ENCODE measurements around the gene M1AP. TPM values are rescaled to one million over a fixed set of nuclear protein-coding genes. Genes with fewer than 3 reads are reported as not detected.

Gene M1AP
- total and polyA plus RNA-seq, 2 of the 4 experiments (the other 2 are of a cell fraction): 0.03 TPM; not detected in 1

- H2BK5ac ChIP-seq (ENCODE audit: low read depth, low read length, poor library complexity, severe bottlenecking): peak overlapping the region; percentile 18
- dilution Hi-C loops (cut with HindIII; ENCODE audit: low sequenced_read_pairs, unreplicated experiment) (no loop called here), in situ Hi-C loops (cut with MboI; ENCODE audit: low sequenced_read_pairs) (loop anchor here (25.0 kb wide), 2 partner anchors 715 to 915 kb away; no protein-coding TSS in a partner anchor), intact Hi-C loops (cut with micrococcal nuclease) (loop anchor here (5.0 to 10.0 kb wide), 2 partner anchors 140 to 368 kb away; no protein-coding TSS in a partner anchor)
- H3K18ac ChIP-seq (ENCODE audit: low read depth, low read length): peak overlapping the region; percentile 90
- no peak overlapping the region for H2AFZ ChIP-seq (replicated peaks; ENCODE audit: low read length, poor library complexity)
- H2BK20ac ChIP-seq (ENCODE audit: low read depth, low read length): peak overlapping the region; percentile 53
- BruUV-seq (replicated peaks): no TSS peak
- no peaks in the 10 kb centered on the region for H3K79me1 ChIP-seq (ENCODE audit: low read depth in 1 of 2, low read length in 2 of 2)
- DNase-seq (peak; percentile 94), ATAC-seq (ENCODE audit: low read depth) (peak; percentile 74)
- H3K9ac ChIP-seq (ENCODE audit: low read depth, low read length): no peak overlapping the region
- H3K4ac ChIP-seq (ENCODE audit: low read depth, low read length): peak overlapping the region; percentile 36; the same call in 1 of the 2 replicates
- H2BK120ac ChIP-seq (ENCODE audit: low read depth, low read length): peak overlapping the region; percentile 63
- no peaks in the 10 kb centered on the region for H3K36me3 ChIP-seq (ENCODE audit: control insufficient read depth, insufficient read depth, low read length)
- no CpG with 5 or more reads among the region's 2 CpGs for WGBS, 2 experiments (ENCODE audit: extremely low coverage in 2 of 2, insufficient read length in 1 of 2)
- peaks cover 18% of the 10 kb centered on the region for H3K4me1 ChIP-seq (ENCODE audit: control insufficient read depth, insufficient read depth, low read length)
- peak overlapping the region; percentile 10 for H3K23ac ChIP-seq (ENCODE audit: low read depth, low read length)
- peak overlapping the region; percentile 2; the same call in 1 of the 2 replicates for H4K91ac ChIP-seq (ENCODE audit: insufficient read depth, low read depth, low read length)
- peak overlapping the region; percentile 13 to 14; a peak in 3 of 4 replicates for H4K8ac ChIP-seq (ENCODE audit: low read depth in 2 of 2, low read length in 2 of 2)
- H3K56ac ChIP-seq (ENCODE audit: extremely low read depth, insufficient read depth, low read length): no peak overlapping the region
- H3K27ac ChIP-seq (ENCODE audit: insufficient read depth, low read length): peak overlapping the region; percentile 93; the same call in 1 of the 2 replicates
- H3K4me3 ChIP-seq (ENCODE audit: insufficient read depth, low read depth, low read length): no peak overlapping the region
- CTCF ChIA-PET: interaction anchor here (1.0 kb wide), 1 partner anchor 179 kb away, joined by 3 read pairs; no protein-coding TSS in a partner anchor
- peak overlapping the region; percentile 14; the same call in 1 of the 2 replicates for H3K14ac ChIP-seq (replicated peaks; ENCODE audit: low read depth, low read length)
- H3K4me2 ChIP-seq (ENCODE audit: low read depth, low read length): peak overlapping the region; percentile 3; the same call in 1 of the 2 replicates
- no peak for TF ChIP-seq CTCF (conservative IDR thresholded peaks at IDR 0.05; ENCODE audit: low read depth, low read length)
- TF ChIP-seq CHD1 (IDR thresholded peaks at IDR 0.05; ENCODE audit: low read depth, low read length): no peak
- no peak for TF ChIP-seq ELK1 (IDR thresholded peaks at IDR 0.05; ENCODE audit: borderline replicate concordance, low read depth, low read length)
- TF ChIP-seq CEBPB (IDR thresholded peaks at IDR 0.05; ENCODE audit: low read depth, low read length): peak; percentile 59
- TF ChIP-seq MXI1 (IDR thresholded peaks at IDR 0.05; ENCODE audit: borderline replicate concordance, low read depth, low read length): no peak
- no peak for TF ChIP-seq MAZ (IDR thresholded peaks at IDR 0.05; ENCODE audit: borderline replicate concordance, low read depth, low read length)
- TF ChIP-seq RFX5 (IDR thresholded peaks at IDR 0.05; ENCODE audit: low read depth, low read length): no peak
- TF ChIP-seq BHLHE40 (IDR thresholded peaks at IDR 0.05; ENCODE audit: low read depth, low read length): no peak
- no peak for TF ChIP-seq NFE2L2 (IDR thresholded peaks at IDR 0.05; ENCODE audit: low read depth, low read length)
- TF ChIP-seq SMC3 (IDR thresholded peaks at IDR 0.05; ENCODE audit: low read depth, low read length): no peak
- no peak for TF ChIP-seq MAFK (IDR thresholded peaks at IDR 0.05; ENCODE audit: low read depth, low read length)
- peak; percentile 34; the same call in 1 of the 2 replicates for TF ChIP-seq FOS (IDR thresholded peaks at IDR 0.05; ENCODE audit: low read depth, low read length)
- TF ChIP-seq RAD21 (IDR thresholded peaks at IDR 0.05; ENCODE audit: low read length): no peak
- no peak for TF ChIP-seq POLR2A (IDR thresholded peaks at IDR 0.05; ENCODE audit: low read depth, low read length)
- TF ChIP-seq USF2 (IDR thresholded peaks at IDR 0.05; ENCODE audit: low read depth, low read length): no peak
- TF ChIP-seq RCOR1 (IDR thresholded peaks at IDR 0.05; ENCODE audit: insufficient replicate concordance, low read length): no peak
- POLR2A ChIA-PET (ENCODE audit: unreplicated experiment): no interaction called here
- no peaks in the 10 kb centered on the region; the same call in 1 of the 2 replicates for H3K9me1 ChIP-seq (ENCODE audit: insufficient read depth, low read length)
- peak overlapping the region; percentile 77 for H4K5ac ChIP-seq (ENCODE audit: low read depth, low read length)
- peak overlapping the region; percentile 27 for H2AK5ac ChIP-seq (ENCODE audit: low read depth, low read length)
- H2BK15ac ChIP-seq (ENCODE audit: low read depth, low read length): peak overlapping the region; percentile 3; the same call in 1 of the 3 replicates
- H3K9me3 ChIP-seq (ENCODE audit: control insufficient read depth, insufficient read depth, low read length): no peaks in the 10 kb centered on the region
- H4K20me1 ChIP-seq (ENCODE audit: insufficient read depth, low read length): no peaks in the 10 kb centered on the region
- peaks cover 2% of the 10 kb centered on the region; the same call in 1 of the 2 replicates for H3K27me3 ChIP-seq (ENCODE audit: control insufficient read depth, insufficient read depth, low read length)
- H2AK9ac ChIP-seq (replicated peaks; ENCODE audit: low read depth, low read length, poor library complexity): no peak overlapping the region
These were observed 48.7 kb upstream of the M1AP start for GRCh38 chr2:74696829-74697228.
